Measurements from ENCODE around the gene PFDN4. TPM values are rescaled to one million over a fixed set of nuclear protein-coding genes. Genes with fewer than 3 reads are reported as not detected.
A peak's percentile ranks its signal among the peaks of the same experiment; 100 is the strongest.

Gene PFDN4
- total RNA-seq, 1 experiment from 2014 or later = 90.1 TPM

DNA sequence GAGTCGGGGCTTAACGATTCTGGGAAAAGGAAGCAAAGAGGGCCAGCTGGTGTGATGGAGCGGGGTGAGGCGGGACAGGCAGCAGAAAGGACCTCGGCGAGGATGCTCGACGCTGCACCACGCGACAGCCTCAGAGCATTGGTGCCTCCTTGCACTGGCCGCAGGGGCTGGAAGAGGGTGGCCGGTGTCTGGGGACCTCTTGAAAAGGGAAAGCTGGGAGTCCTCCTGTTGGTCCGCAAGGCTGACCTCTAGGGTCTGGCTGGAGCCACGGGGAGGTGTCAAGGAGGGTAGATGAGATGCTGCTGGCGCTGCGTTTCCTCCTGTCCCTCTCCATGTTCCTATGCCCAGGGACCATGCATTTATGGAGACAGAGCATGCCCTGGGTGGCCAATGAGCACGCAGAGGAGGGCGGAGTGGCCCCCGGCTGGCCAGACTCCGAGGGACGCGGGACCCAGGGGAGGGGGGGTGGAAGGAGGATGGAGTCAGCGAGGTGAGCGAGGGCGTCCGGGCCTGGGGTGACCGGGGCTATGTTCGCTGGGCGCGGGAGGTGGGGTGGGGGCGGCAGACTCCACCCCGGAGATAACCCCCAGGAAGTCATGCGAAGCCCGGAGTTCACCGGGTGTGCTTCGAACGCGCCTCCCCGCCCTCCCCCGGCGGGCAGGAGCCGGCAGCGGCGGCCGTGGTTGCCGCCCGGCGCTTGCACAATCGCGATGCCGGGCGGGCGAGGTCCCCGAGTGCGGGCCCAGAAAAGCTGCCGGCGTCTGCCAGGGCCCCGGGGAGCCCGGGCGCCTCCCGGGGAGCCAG lies 34.0 kb upstream of the PFDN4 start, which contains the start of gene CYP24A1 (continued):
- TF ChIP-seq MYBL2 (CRISPR knock-in tag; IDR thresholded peaks at IDR 0.05) (no peak), NR2C2 (CRISPR knock-in tag; IDR thresholded peaks at IDR 0.05) (no peak), TEAD1 (CRISPR knock-in tag; IDR thresholded peaks at IDR 0.05) (peak; percentile 73), ZNF423 (CRISPR knock-in tag; IDR thresholded peaks at IDR 0.05) (peak; percentile 63; the same call in 1 of the 2 replicates), JAZF1 (CRISPR knock-in tag; IDR thresholded peaks at IDR 0.05) (no peak), ESRRA (CRISPR knock-in tag; IDR thresholded peaks at IDR 0.05; ENCODE audit: borderline replicate concordance) (peak; percentile 24; the same call in 1 of the 2 replicates), TEAD4 (CRISPR knock-in tag; IDR thresholded peaks at IDR 0.05) (0 out of 2 replicates have a peak, but pooled peaks have one; percentile 59)
- TF ChIP-seq, protein P1, sequence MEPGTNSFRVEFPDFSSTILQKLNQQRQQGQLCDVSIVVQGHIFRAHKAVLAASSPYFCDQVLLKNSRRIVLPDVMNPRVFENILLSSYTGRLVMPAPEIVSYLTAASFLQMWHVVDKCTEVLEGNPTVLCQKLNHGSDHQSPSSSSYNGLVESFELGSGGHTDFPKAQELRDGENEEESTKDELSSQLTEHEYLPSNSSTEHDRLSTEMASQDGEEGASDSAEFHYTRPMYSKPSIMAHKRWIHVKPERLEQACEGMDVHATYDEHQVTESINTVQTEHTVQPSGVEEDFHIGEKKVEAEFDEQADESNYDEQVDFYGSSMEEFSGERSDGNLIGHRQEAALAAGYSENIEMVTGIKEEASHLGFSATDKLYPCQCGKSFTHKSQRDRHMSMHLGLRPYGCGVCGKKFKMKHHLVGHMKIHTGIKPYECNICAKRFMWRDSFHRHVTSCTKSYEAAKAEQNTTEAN (CRISPR knock-in tag; IDR thresholded peaks at IDR 0.05) = peak; percentile 82; the same call in 1 of the 2 replicates
- TF ChIP-seq, protein P2, sequence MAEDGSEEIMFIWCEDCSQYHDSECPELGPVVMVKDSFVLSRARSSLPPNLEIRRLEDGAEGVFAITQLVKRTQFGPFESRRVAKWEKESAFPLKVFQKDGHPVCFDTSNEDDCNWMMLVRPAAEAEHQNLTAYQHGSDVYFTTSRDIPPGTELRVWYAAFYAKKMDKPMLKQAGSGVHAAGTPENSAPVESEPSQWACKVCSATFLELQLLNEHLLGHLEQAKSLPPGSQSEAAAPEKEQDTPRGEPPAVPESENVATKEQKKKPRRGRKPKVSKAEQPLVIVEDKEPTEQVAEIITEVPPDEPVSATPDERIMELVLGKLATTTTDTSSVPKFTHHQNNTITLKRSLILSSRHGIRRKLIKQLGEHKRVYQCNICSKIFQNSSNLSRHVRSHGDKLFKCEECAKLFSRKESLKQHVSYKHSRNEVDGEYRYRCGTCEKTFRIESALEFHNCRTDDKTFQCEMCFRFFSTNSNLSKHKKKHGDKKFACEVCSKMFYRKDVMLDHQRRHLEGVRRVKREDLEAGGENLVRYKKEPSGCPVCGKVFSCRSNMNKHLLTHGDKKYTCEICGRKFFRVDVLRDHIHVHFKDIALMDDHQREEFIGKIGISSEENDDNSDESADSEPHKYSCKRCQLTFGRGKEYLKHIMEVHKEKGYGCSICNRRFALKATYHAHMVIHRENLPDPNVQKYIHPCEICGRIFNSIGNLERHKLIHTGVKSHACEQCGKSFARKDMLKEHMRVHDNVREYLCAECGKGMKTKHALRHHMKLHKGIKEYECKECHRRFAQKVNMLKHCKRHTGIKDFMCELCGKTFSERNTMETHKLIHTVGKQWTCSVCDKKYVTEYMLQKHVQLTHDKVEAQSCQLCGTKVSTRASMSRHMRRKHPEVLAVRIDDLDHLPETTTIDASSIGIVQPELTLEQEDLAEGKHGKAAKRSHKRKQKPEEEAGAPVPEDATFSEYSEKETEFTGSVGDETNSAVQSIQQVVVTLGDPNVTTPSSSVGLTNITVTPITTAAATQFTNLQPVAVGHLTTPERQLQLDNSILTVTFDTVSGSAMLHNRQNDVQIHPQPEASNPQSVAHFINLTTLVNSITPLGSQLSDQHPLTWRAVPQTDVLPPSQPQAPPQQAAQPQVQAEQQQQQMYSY (CRISPR knock-in tag; IDR thresholded peaks at IDR 0.05) = 0 out of 2 replicates have a peak, but pooled peaks have one; percentile 11
- TF ChIP-seq, protein P3, sequence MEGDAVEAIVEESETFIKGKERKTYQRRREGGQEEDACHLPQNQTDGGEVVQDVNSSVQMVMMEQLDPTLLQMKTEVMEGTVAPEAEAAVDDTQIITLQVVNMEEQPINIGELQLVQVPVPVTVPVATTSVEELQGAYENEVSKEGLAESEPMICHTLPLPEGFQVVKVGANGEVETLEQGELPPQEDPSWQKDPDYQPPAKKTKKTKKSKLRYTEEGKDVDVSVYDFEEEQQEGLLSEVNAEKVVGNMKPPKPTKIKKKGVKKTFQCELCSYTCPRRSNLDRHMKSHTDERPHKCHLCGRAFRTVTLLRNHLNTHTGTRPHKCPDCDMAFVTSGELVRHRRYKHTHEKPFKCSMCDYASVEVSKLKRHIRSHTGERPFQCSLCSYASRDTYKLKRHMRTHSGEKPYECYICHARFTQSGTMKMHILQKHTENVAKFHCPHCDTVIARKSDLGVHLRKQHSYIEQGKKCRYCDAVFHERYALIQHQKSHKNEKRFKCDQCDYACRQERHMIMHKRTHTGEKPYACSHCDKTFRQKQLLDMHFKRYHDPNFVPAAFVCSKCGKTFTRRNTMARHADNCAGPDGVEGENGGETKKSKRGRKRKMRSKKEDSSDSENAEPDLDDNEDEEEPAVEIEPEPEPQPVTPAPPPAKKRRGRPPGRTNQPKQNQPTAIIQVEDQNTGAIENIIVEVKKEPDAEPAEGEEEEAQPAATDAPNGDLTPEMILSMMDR (IDR thresholded peaks at IDR 0.05) = no peak
- TF ChIP-seq, protein P4, sequence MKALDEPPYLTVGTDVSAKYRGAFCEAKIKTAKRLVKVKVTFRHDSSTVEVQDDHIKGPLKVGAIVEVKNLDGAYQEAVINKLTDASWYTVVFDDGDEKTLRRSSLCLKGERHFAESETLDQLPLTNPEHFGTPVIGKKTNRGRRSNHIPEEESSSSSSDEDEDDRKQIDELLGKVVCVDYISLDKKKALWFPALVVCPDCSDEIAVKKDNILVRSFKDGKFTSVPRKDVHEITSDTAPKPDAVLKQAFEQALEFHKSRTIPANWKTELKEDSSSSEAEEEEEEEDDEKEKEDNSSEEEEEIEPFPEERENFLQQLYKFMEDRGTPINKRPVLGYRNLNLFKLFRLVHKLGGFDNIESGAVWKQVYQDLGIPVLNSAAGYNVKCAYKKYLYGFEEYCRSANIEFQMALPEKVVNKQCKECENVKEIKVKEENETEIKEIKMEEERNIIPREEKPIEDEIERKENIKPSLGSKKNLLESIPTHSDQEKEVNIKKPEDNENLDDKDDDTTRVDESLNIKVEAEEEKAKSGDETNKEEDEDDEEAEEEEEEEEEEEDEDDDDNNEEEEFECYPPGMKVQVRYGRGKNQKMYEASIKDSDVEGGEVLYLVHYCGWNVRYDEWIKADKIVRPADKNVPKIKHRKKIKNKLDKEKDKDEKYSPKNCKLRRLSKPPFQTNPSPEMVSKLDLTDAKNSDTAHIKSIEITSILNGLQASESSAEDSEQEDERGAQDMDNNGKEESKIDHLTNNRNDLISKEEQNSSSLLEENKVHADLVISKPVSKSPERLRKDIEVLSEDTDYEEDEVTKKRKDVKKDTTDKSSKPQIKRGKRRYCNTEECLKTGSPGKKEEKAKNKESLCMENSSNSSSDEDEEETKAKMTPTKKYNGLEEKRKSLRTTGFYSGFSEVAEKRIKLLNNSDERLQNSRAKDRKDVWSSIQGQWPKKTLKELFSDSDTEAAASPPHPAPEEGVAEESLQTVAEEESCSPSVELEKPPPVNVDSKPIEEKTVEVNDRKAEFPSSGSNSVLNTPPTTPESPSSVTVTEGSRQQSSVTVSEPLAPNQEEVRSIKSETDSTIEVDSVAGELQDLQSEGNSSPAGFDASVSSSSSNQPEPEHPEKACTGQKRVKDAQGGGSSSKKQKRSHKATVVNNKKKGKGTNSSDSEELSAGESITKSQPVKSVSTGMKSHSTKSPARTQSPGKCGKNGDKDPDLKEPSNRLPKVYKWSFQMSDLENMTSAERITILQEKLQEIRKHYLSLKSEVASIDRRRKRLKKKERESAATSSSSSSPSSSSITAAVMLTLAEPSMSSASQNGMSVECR (CRISPR knock-in tag; IDR thresholded peaks at IDR 0.05; ENCODE audit: borderline replicate concordance) = peak; percentile 70; the same call in 1 of the 2 replicates
- TF ChIP-seq, protein P5, sequence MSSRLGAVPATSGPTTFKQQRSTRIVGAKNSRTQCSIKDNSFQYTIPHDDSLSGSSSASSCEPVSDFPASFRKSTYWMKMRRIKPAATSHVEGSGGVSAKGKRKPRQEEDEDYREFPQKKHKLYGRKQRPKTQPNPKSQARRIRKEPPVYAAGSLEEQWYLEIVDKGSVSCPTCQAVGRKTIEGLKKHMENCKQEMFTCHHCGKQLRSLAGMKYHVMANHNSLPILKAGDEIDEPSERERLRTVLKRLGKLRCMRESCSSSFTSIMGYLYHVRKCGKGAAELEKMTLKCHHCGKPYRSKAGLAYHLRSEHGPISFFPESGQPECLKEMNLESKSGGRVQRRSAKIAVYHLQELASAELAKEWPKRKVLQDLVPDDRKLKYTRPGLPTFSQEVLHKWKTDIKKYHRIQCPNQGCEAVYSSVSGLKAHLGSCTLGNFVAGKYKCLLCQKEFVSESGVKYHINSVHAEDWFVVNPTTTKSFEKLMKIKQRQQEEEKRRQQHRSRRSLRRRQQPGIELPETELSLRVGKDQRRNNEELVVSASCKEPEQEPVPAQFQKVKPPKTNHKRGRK (CRISPR knock-in tag; IDR thresholded peaks at IDR 0.05; ENCODE audit: borderline replicate concordance) = 0 out of 2 replicates have a peak, but pooled peaks have one; percentile 26
- TF ChIP-seq, protein P6, sequence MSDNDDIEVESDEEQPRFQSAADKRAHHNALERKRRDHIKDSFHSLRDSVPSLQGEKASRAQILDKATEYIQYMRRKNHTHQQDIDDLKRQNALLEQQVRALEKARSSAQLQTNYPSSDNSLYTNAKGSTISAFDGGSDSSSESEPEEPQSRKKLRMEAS (CRISPR knock-in tag; IDR thresholded peaks at IDR 0.05) = peak; percentile 90
- TF ChIP-seq, protein P7, sequence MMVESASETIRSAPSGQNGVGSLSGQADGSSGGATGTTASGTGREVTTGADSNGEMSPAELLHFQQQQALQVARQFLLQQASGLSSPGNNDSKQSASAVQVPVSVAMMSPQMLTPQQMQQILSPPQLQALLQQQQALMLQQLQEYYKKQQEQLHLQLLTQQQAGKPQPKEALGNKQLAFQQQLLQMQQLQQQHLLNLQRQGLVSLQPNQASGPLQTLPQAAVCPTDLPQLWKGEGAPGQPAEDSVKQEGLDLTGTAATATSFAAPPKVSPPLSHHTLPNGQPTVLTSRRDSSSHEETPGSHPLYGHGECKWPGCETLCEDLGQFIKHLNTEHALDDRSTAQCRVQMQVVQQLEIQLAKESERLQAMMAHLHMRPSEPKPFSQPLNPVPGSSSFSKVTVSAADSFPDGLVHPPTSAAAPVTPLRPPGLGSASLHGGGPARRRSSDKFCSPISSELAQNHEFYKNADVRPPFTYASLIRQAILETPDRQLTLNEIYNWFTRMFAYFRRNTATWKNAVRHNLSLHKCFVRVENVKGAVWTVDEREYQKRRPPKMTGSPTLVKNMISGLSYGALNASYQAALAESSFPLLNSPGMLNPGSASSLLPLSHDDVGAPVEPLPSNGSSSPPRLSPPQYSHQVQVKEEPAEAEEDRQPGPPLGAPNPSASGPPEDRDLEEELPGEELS (CRISPR knock-in tag; IDR thresholded peaks at IDR 0.05) = peak; percentile 93
- TF ChIP-seq, protein P8, sequence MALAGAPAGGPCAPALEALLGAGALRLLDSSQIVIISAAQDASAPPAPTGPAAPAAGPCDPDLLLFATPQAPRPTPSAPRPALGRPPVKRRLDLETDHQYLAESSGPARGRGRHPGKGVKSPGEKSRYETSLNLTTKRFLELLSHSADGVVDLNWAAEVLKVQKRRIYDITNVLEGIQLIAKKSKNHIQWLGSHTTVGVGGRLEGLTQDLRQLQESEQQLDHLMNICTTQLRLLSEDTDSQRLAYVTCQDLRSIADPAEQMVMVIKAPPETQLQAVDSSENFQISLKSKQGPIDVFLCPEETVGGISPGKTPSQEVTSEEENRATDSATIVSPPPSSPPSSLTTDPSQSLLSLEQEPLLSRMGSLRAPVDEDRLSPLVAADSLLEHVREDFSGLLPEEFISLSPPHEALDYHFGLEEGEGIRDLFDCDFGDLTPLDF (CRISPR knock-in tag; IDR thresholded peaks at IDR 0.05) = 0 out of 2 replicates have a peak, but pooled peaks have one; percentile 39
- TF ChIP-seq, protein P9, sequence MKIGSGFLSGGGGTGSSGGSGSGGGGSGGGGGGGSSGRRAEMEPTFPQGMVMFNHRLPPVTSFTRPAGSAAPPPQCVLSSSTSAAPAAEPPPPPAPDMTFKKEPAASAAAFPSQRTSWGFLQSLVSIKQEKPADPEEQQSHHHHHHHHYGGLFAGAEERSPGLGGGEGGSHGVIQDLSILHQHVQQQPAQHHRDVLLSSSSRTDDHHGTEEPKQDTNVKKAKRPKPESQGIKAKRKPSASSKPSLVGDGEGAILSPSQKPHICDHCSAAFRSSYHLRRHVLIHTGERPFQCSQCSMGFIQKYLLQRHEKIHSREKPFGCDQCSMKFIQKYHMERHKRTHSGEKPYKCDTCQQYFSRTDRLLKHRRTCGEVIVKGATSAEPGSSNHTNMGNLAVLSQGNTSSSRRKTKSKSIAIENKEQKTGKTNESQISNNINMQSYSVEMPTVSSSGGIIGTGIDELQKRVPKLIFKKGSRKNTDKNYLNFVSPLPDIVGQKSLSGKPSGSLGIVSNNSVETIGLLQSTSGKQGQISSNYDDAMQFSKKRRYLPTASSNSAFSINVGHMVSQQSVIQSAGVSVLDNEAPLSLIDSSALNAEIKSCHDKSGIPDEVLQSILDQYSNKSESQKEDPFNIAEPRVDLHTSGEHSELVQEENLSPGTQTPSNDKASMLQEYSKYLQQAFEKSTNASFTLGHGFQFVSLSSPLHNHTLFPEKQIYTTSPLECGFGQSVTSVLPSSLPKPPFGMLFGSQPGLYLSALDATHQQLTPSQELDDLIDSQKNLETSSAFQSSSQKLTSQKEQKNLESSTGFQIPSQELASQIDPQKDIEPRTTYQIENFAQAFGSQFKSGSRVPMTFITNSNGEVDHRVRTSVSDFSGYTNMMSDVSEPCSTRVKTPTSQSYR (CRISPR knock-in tag; IDR thresholded peaks at IDR 0.05) = peak; percentile 75; the same call in 1 of the 2 replicates

All from WTC11 (cell line).